IMR-90 (cell line): Measurements from ENCODE around the gene MS4A13. TPM values are rescaled to one million over a fixed set of nuclear protein-coding genes. Genes with fewer than 3 reads are reported as not detected.

ENCODE experiments used
- ATAC-seq: fragments of 200-7000 bp; cut with Tn5 transposase; 2 replicates; pipeline ENCODE4 v1.9.1; 2020; ENCODE audit warnings: low read depth, mild to moderate bottlenecking, moderate library complexity
- BruUV-seq: library from RNA; stranded (reverse); fragments of 400-500 nt; replicated peaks from 2 replicates; lab custom pipeline; 2021; lab: Mats Ljungman, UMichigan
- CTCF ChIA-PET: fragments of 300-600 bp; formaldehyde crosslinking; extraction: SDS; loops from one replicate; lab custom pipeline; 2021; ENCODE audit warnings: antibody characterized with exemption; lab: Yijun Ruan, JAX
- POLR2A ChIA-PET: fragments of 300-600 bp; sonication (Branson Sonifier 250); formaldehyde crosslinking; loops from one replicate; lab custom pipeline; 2022; ENCODE audit warnings: antibody characterized with exemption; ENCODE audit not compliant: unreplicated experiment; lab: Charles Lee
- DNase-seq: peaks from one replicate; pipeline ENCODE4 v3.0.0; 2013
- H2AFZ ChIP-seq: replicated peaks from 2 replicates; pipeline ENCODE3; 2013; ENCODE audit warnings: low read length, mild to moderate bottlenecking; ENCODE audit not compliant: poor library complexity
- H2AK5ac ChIP-seq: 2 replicates; pipeline ENCODE4 v1.6.1; 2013; ENCODE audit warnings: low read depth, low read length, inconsistent platforms
- H2AK9ac ChIP-seq: replicated peaks from 2 replicates; pipeline ENCODE3; 2013; ENCODE audit warnings: mild to moderate bottlenecking, low read depth, low read length, moderate library complexity; ENCODE audit not compliant: poor library complexity
- H2BK120ac ChIP-seq: 2 replicates; pipeline ENCODE4 v1.6.1; 2013; ENCODE audit warnings: low read depth, low read length, inconsistent platforms
- H2BK15ac ChIP-seq: 3 replicates; pipeline ENCODE4 v1.6.1; 2013; ENCODE audit warnings: low read depth, low read length, inconsistent platforms
- H2BK20ac ChIP-seq: 2 replicates; pipeline ENCODE4 v1.6.1; 2013; ENCODE audit warnings: low read depth, mild to moderate bottlenecking, inconsistent platforms, low read length, moderate library complexity
- H2BK5ac ChIP-seq: 2 replicates; pipeline ENCODE4 v1.6.1; 2013; ENCODE audit warnings: mild to moderate bottlenecking, low read depth, low read length, inconsistent platforms; ENCODE audit not compliant: poor library complexity, severe bottlenecking
- H3K14ac ChIP-seq: replicated peaks from 2 replicates; pipeline ENCODE4 v1.6.1; 2013; ENCODE audit warnings: low read depth, low read length, inconsistent platforms
- H3K18ac ChIP-seq: 2 replicates; pipeline ENCODE4 v1.6.1; 2013; ENCODE audit warnings: low read depth, low read length, control low read depth
- H3K23ac ChIP-seq: 2 replicates; pipeline ENCODE4 v1.6.1; 2013; ENCODE audit warnings: low read depth, low read length, inconsistent platforms
- H3K27ac ChIP-seq: 2 replicates; pipeline ENCODE4 v1.5.1; 2013; ENCODE audit warnings: mild to moderate bottlenecking, control low read depth, low read length; ENCODE audit not compliant: insufficient read depth
- H3K27me3 ChIP-seq: 2 replicates; pipeline ENCODE4 v1.6.1; 2013; ENCODE audit warnings: low read length; ENCODE audit not compliant: control insufficient read depth, insufficient read depth
- H3K36me3 ChIP-seq: 2 replicates; pipeline ENCODE4 v1.6.1; 2013; ENCODE audit warnings: low read length, mixed read lengths; ENCODE audit not compliant: control insufficient read depth, insufficient read depth
- H3K4ac ChIP-seq: 2 replicates; pipeline ENCODE4 v1.6.1; 2013; ENCODE audit warnings: low read depth, low read length, inconsistent platforms
- H3K4me1 ChIP-seq: 2 replicates; pipeline ENCODE4 v1.6.1; 2013; ENCODE audit warnings: low read length, mixed read lengths; ENCODE audit not compliant: control insufficient read depth, insufficient read depth
- H3K4me2 ChIP-seq: 2 replicates; pipeline ENCODE4 v1.6.1; 2013; ENCODE audit warnings: low read depth, mild to moderate bottlenecking, control low read depth, low read length, moderate library complexity
- H3K4me3 ChIP-seq: 2 replicates; pipeline ENCODE4 v1.5.1; 2013; ENCODE audit warnings: low read depth, mild to moderate bottlenecking, control low read depth, low read length, moderate library complexity; ENCODE audit not compliant: insufficient read depth
- H3K56ac ChIP-seq: 2 replicates; pipeline ENCODE4 v1.6.1; 2013; ENCODE audit warnings: low read length, inconsistent platforms; ENCODE audit not compliant: insufficient read depth; ENCODE audit errors: extremely low read depth
- H3K79me1 ChIP-seq, 2 experiments: 2 replicates each; pipeline ENCODE4 v1.6.1; 2013; ENCODE audit warnings: low read length in 2 of 2, inconsistent platforms in 1 of 2, low read depth in 1 of 2
- H3K9ac ChIP-seq: 2 replicates; pipeline ENCODE4 v1.6.1; 2013; ENCODE audit warnings: low read depth, low read length, control low read depth
- H3K9me1 ChIP-seq: 2 replicates; pipeline ENCODE4 v1.6.1; 2013; ENCODE audit warnings: low read length, inconsistent platforms; ENCODE audit not compliant: insufficient read depth
- H3K9me3 ChIP-seq: 2 replicates; pipeline ENCODE4 v1.6.1; 2013; ENCODE audit warnings: low read length; ENCODE audit not compliant: control insufficient read depth, insufficient read depth
- H4K20me1 ChIP-seq: 2 replicates; pipeline ENCODE4 v1.6.1; 2013; ENCODE audit warnings: low read length, inconsistent platforms; ENCODE audit not compliant: insufficient read depth
- H4K5ac ChIP-seq: 2 replicates; pipeline ENCODE4 v1.6.1; 2013; ENCODE audit warnings: mild to moderate bottlenecking, low read depth, low read length, control low read depth
- H4K8ac ChIP-seq, 2 experiments: 2 replicates each; pipeline ENCODE4 v1.6.1; 2013; ENCODE audit warnings: low read depth in 2 of 2, low read length in 2 of 2, control low read depth in 1 of 2, inconsistent platforms in 1 of 2
- H4K91ac ChIP-seq: 2 replicates; pipeline ENCODE4 v1.6.1; 2013; ENCODE audit warnings: low read depth, low read length, inconsistent platforms; ENCODE audit not compliant: insufficient read depth
- BHLHE40 ChIP-seq: fragments of 150-350 bp; IDR thresholded peaks from 2 replicates; pipeline ENCODE4 v1.6.1; 2016; ENCODE audit warnings: mild to moderate bottlenecking, low read depth, low read length
- CEBPB ChIP-seq: IDR thresholded peaks from 2 replicates; pipeline ENCODE4 v1.6.1; 2012; ENCODE audit warnings: low read depth, low read length, improper control_type of control experiment
- FOS ChIP-seq: fragments of 150-350 bp; IDR thresholded peaks from 2 replicates; pipeline ENCODE4 v1.6.1; 2016; ENCODE audit warnings: low read depth, low read length
- MAFK ChIP-seq: IDR thresholded peaks from 2 replicates; pipeline ENCODE4 v1.6.1; 2012; ENCODE audit warnings: low read depth, low read length, improper control_type of control experiment
- MAZ ChIP-seq: IDR thresholded peaks from 2 replicates; pipeline ENCODE4 v1.6.1; 2012; ENCODE audit warnings: low read depth, mild to moderate bottlenecking, low read length, improper control_type of control experiment, moderate library complexity, borderline replicate concordance
- MXI1 ChIP-seq: IDR thresholded peaks from 2 replicates; pipeline ENCODE4 v1.6.1; 2012; ENCODE audit warnings: low read depth, mild to moderate bottlenecking, low read length, moderate library complexity, borderline replicate concordance
- NFE2L2 ChIP-seq: fragments of 150-350 bp; IDR thresholded peaks from 2 replicates; pipeline ENCODE4 v1.6.1; 2016; ENCODE audit warnings: low read depth, mild to moderate bottlenecking, low read length
- POLR2A ChIP-seq: IDR thresholded peaks from 2 replicates; pipeline ENCODE4 v1.6.1; 2012; ENCODE audit warnings: mild to moderate bottlenecking, low read depth, low read length
- RFX5 ChIP-seq: IDR thresholded peaks from 2 replicates; pipeline ENCODE4 v1.8.0; 2012; ENCODE audit warnings: low read depth, mild to moderate bottlenecking, low read length, moderate library complexity
- USF2 ChIP-seq: fragments of 150-350 bp; IDR thresholded peaks from 2 replicates; pipeline ENCODE4 v1.6.1; 2017; ENCODE audit warnings: mild to moderate bottlenecking, antibody characterized with exemption, low read length, low read depth
- WGBS, 2 experiments: methylation state at CpG; one replicate each; pipeline versions ENCODE4 v1.1.5 to v1.1.7; 2013; ENCODE audit warnings: missing lambda C conversion rate in 2 of 2; ENCODE audit not compliant: insufficient read length in 1 of 2; ENCODE audit errors: extremely low coverage in 2 of 2; 5-methylcytosine and 5-hydroxymethylcytosine counted together
- dilution Hi-C: fragments of 300-500 bp; cut with HindIII; formaldehyde crosslinking; loops from one replicate; pipeline ENCODE4 v1.14.3; 2018; ENCODE audit warnings: low sequenced_read_pairs; ENCODE audit not compliant: unreplicated experiment
- in situ Hi-C: fragments of 300-500 bp; cut with MboI; formaldehyde crosslinking; loops from 3 replicates; pipeline ENCODE4 v1.14.3; 2019; ENCODE audit warnings: low sequenced_read_pairs, inconsistent platforms, mixed read lengths
- intact Hi-C: fragments of 100-400 bp; cut with micrococcal nuclease; formaldehyde crosslinking; loops from 2 replicates; pipeline ENCODE4 v1.10.0; 2022
- polyA plus RNA-seq, 3 experiments: library from polyadenylated mRNA; depleted of rRNA; stranded (reverse); fragments of >200 nt; gene quantifications; 2 replicates each; pipeline ENCODE4 v1.2.3, GENCODE V29; 2012; ENCODE audit warnings: low replicate concordance in 1 of 3
- total RNA-seq: library from RNA; depleted of rRNA; stranded (reverse); fragments of >200 nt; gene quantifications from 2 replicates; pipeline ENCODE4 v1.2.3, GENCODE V29; 2012
- TF ChIP-seq, protein P1 (sequence below): fragments of 150-350 bp; IDR thresholded peaks from 2 replicates; pipeline ENCODE4 v1.6.1; 2016; ENCODE audit warnings: low read depth, mild to moderate bottlenecking, low read length, moderate library complexity, borderline replicate concordance

MS4A13 gene
- total and polyA plus RNA-seq, 2 of the 4 experiments (the other 2 are of a cell fraction), result not detected

GRCh38 chr11:60566776-60567175 is 51.6 kb downstream of the MS4A13 start:
- Histone ChIP-seq H3K23ac (no peak overlapping the region), H3K4me1 (no peaks in the 10 kb centered on the region), H2BK120ac (no peak overlapping the region), H3K79me1 (no peaks in the 10 kb centered on the region), H3K36me3 (no peaks in the 10 kb centered on the region), H2AFZ (no peak overlapping the region), H2AK9ac (no peak overlapping the region), H4K20me1 (no peaks in the 10 kb centered on the region), H3K4ac (no peak overlapping the region), H4K5ac (no peak overlapping the region), H2BK20ac (no peak overlapping the region), H3K9me1 (no peaks in the 10 kb centered on the region), H3K9me3 (peaks cover 7% of the 10 kb centered on the region; the same call in 1 of the 2 replicates), H4K91ac (no peak overlapping the region), H3K9ac (no peak overlapping the region), H3K18ac (no peak overlapping the region), H3K4me2 (no peak overlapping the region), H3K27me3 (no peaks in the 10 kb centered on the region), H3K27ac (no peak overlapping the region), H4K8ac (no peak overlapping the region), H3K14ac (no peak overlapping the region), H2BK15ac (no peak overlapping the region), H2AK5ac (no peak overlapping the region), H3K4me3 (no peak overlapping the region), H2BK5ac (no peak overlapping the region), H3K56ac (no peak overlapping the region)
- POLR2A ChIA-PET, result no interaction called here
- ATAC-seq (no peak), DNase-seq (no peak)
- TF ChIP-seq NFE2L2 (no peak), MAFK (no peak), USF2 (no peak), MXI1 (no peak), CEBPB (no peak), MAZ (no peak), RFX5 (no peak), FOS (no peak), POLR2A (no peak), BHLHE40 (no peak)
- TF ChIP-seq, protein P1, sequence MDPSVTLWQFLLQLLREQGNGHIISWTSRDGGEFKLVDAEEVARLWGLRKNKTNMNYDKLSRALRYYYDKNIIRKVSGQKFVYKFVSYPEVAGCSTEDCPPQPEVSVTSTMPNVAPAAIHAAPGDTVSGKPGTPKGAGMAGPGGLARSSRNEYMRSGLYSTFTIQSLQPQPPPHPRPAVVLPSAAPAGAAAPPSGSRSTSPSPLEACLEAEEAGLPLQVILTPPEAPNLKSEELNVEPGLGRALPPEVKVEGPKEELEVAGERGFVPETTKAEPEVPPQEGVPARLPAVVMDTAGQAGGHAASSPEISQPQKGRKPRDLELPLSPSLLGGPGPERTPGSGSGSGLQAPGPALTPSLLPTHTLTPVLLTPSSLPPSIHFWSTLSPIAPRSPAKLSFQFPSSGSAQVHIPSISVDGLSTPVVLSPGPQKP, result no peak
- dilution Hi-C loops, result no loop called here
- intact Hi-C loops, result no loop called here
- WGBS, 2 experiments, result no CpG with 5 or more reads among the region's 5 CpGs
- in situ Hi-C loops, result no loop called here
- no TSS peak for BruUV-seq
- CTCF ChIA-PET, result no interaction called here
